Measurements from ENCODE around the gene CXXC5. TPM values are rescaled to one million over a fixed set of nuclear protein-coding genes. Genes with fewer than 3 reads are reported as not detected.

The CXXC5 gene
- total RNA-seq, 1 experiment from 2014 or later: 85.0 TPM

- no peak for ATAC-seq
- Histone ChIP-seq H3K9me3 (ENCODE audit: control insufficient read depth, insufficient read depth, low read depth, low read length) (no peaks in the 10 kb centered on the region), H3K27me3 (ENCODE audit: control insufficient read depth, insufficient read depth, low read length) (no peaks in the 10 kb centered on the region), H3K36me3 (ENCODE audit: control insufficient read depth, insufficient read depth, low read length) (no peaks in the 10 kb centered on the region), H3K27ac (ENCODE audit: low read length) (peak overlapping the region; percentile 79), H3K4me1 (ENCODE audit: control insufficient read depth, insufficient read depth, low read length) (peaks cover 58% of the 10 kb centered on the region), H3K4me3 (ENCODE audit: low read depth in 2 of 2, low read length in 2 of 2) (no peak overlapping the region)
- BruUV-seq (replicated peaks): no TSS peak
- no peak for TF ChIP-seq SIN3A (IDR thresholded peaks at IDR 0.05; ENCODE audit: borderline replicate concordance, insufficient read depth, low read depth, low read length)
- no peak for TF ChIP-seq POLR2AphosphoS5 (IDR thresholded peaks at IDR 0.05; ENCODE audit: low read depth, low read length)
- TF ChIP-seq CTCF (IDR thresholded peaks at IDR 0.05): no peak
- TF ChIP-seq REST (IDR thresholded peaks at IDR 0.05; ENCODE audit: insufficient read depth in 1 of 2, low read depth in 2 of 2, low read length in 1 of 2): no peak
- TF ChIP-seq TCF7L2 (IDR thresholded peaks at IDR 0.05; ENCODE audit: low read depth, low read length): no peak
- intact Hi-C loops (cut with micrococcal nuclease; ENCODE audit: unreplicated experiment) (no loop called here), in situ Hi-C loops (cut with HindIII; ENCODE audit: low pct_unique_long_range_greater_than_20kb, low sequenced_read_pairs) (no loop called here)
- no peak for DNase-seq (ENCODE audit: low read depth, low spot score)
- ChIA-PET POLR2A (no interaction called here), CTCF (no interaction called here)
Observed at GRCh38 chr5:139642891-139643871, 5.0 kb upstream of the CXXC5 start.

DNA sequence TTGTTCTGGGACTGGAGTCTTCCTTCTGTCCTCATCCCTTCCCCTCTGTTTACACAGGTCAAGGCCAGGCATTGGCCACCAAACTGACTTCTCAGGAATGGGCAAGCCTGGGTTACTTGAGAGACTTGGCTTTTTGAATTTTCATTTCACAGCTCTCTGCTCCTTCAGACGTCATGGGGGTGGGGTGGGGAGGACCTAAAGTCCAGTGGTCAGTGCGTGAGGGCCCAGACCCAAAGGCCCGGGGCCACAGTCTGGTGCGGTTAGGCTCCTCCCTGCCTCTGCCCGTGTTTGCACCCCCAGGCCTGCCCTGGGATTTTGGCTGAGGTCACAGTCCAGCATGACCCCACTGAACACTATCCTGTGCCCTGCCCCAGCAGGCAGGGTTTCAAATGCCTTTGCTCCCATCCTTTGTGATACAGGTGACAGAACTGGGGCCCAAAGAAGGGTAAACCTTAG is 4.1 kb upstream of the CXXC5 start:
- BruUV-seq (replicated peaks): no TSS peak
- DNase-seq (ENCODE audit: low read depth, low spot score): no peak
- H3K9me3 ChIP-seq (ENCODE audit: control insufficient read depth, insufficient read depth, low read depth, low read length): no peaks in the 10 kb centered on the region
- no peaks in the 10 kb centered on the region for H3K27me3 ChIP-seq (ENCODE audit: control insufficient read depth, insufficient read depth, low read length)
- H3K4me3 ChIP-seq (ENCODE audit: low read depth in 2 of 2, low read length in 2 of 2): no peak overlapping the region
- ATAC-seq: no peak
- CTCF ChIA-PET: no interaction called here
- POLR2A ChIA-PET: no interaction called here
- H3K36me3 ChIP-seq (ENCODE audit: control insufficient read depth, insufficient read depth, low read length): no peaks in the 10 kb centered on the region; the same call in 1 of the 2 replicates
- H3K4me1 ChIP-seq (ENCODE audit: control insufficient read depth, insufficient read depth, low read length): peaks cover 49% of the 10 kb centered on the region
- H3K27ac ChIP-seq (ENCODE audit: low read length): peak overlapping the region; percentile 79
- in situ Hi-C loops (cut with HindIII; ENCODE audit: low pct_unique_long_range_greater_than_20kb, low sequenced_read_pairs) (no loop called here), intact Hi-C loops (cut with micrococcal nuclease; ENCODE audit: unreplicated experiment) (no loop called here)
- no peak for TF ChIP-seq TCF7L2 (IDR thresholded peaks at IDR 0.05; ENCODE audit: low read depth, low read length)
- TF ChIP-seq REST (IDR thresholded peaks at IDR 0.05; ENCODE audit: insufficient read depth in 1 of 2, low read depth in 2 of 2, low read length in 1 of 2): no peak
- no peak for TF ChIP-seq POLR2AphosphoS5 (IDR thresholded peaks at IDR 0.05; ENCODE audit: low read depth, low read length)
- no peak for TF ChIP-seq SIN3A (IDR thresholded peaks at IDR 0.05; ENCODE audit: borderline replicate concordance, insufficient read depth, low read depth, low read length)
- no peak for TF ChIP-seq CTCF (IDR thresholded peaks at IDR 0.05)

All from Panc1 (cell line).